Measurements from ENCODE around the gene MAP1LC3B2. TPM values are rescaled to one million over a fixed set of nuclear protein-coding genes. Genes with fewer than 3 reads are reported as not detected.

MAP1LC3B2 gene
- total RNA-seq, 6 donors from 2014 or later, result 1.5 to 5.7 (median 2.5) TPM; not detected in 2

- Histone ChIP-seq H3K27ac (no peak overlapping the region), H3K27me3 (no peaks in the 10 kb centered on the region)
- WGBS, 2 donors, result 69 to 79% methylated on average over 4 of the region's 4 CpGs
These were observed 26.8 kb upstream of the MAP1LC3B2 start for GRCh38 chr12:116532428-116532827.

GRCh38 chr12:116532986-116533342 is 26.2 kb upstream of the MAP1LC3B2 start:
- DNase-seq, result no peak
- H3K4me1 ChIP-seq, result peaks cover 15 to 24% (median 20%) of the 10 kb centered on the region in 4 donors
- TF ChIP-seq POLR2A (IDR thresholded peaks at IDR 0.05) (no peak), EP300 (IDR thresholded peaks at IDR 0.05) (no peak), POLR2AphosphoS5 (IDR thresholded peaks at IDR 0.05) (no peak)
- TF ChIP-seq, protein P1, sequence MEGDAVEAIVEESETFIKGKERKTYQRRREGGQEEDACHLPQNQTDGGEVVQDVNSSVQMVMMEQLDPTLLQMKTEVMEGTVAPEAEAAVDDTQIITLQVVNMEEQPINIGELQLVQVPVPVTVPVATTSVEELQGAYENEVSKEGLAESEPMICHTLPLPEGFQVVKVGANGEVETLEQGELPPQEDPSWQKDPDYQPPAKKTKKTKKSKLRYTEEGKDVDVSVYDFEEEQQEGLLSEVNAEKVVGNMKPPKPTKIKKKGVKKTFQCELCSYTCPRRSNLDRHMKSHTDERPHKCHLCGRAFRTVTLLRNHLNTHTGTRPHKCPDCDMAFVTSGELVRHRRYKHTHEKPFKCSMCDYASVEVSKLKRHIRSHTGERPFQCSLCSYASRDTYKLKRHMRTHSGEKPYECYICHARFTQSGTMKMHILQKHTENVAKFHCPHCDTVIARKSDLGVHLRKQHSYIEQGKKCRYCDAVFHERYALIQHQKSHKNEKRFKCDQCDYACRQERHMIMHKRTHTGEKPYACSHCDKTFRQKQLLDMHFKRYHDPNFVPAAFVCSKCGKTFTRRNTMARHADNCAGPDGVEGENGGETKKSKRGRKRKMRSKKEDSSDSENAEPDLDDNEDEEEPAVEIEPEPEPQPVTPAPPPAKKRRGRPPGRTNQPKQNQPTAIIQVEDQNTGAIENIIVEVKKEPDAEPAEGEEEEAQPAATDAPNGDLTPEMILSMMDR (IDR thresholded peaks at IDR 0.05), result no peak
- no peak for ATAC-seq (ENCODE audit: low FRiP score in 2 of 2)
- H3K27ac ChIP-seq, result peak overlapping the region in 2 of 4 donors; percentile 56 to 73
- H3K36me3 ChIP-seq, result no peaks in the 10 kb centered on the region
- H3K9me3 ChIP-seq, result no peaks in the 10 kb centered on the region
- H3K4me3 ChIP-seq, result peak overlapping the region in 3 of 4 donors; percentile 47 to 64 (median 53)
- H3K27me3 ChIP-seq, result no peaks in the 10 kb centered on the region
- WGBS, 2 donors, result 4 to 13% methylated on average over 3 to 9 of the region's 11 CpGs

More at GRCh38 chr12:116532428-116532827, 26.8 kb upstream of the MAP1LC3B2 start:
- TF ChIP-seq EP300 (IDR thresholded peaks at IDR 0.05) (no peak), POLR2AphosphoS5 (IDR thresholded peaks at IDR 0.05) (no peak), POLR2A (IDR thresholded peaks at IDR 0.05) (no peak)
- TF ChIP-seq, protein P1 (IDR thresholded peaks at IDR 0.05), result no peak
- Histone ChIP-seq H3K9me3 (no peaks in the 10 kb centered on the region), H3K4me3 (no peak overlapping the region), H3K4me1 (peaks cover 15 to 24% (median 20%) of the 10 kb centered on the region in 4 donors), H3K36me3 (no peaks in the 10 kb centered on the region)
- no peak for ATAC-seq (ENCODE audit: low FRiP score in 2 of 2)
- DNase-seq, result no peak

DNA sequence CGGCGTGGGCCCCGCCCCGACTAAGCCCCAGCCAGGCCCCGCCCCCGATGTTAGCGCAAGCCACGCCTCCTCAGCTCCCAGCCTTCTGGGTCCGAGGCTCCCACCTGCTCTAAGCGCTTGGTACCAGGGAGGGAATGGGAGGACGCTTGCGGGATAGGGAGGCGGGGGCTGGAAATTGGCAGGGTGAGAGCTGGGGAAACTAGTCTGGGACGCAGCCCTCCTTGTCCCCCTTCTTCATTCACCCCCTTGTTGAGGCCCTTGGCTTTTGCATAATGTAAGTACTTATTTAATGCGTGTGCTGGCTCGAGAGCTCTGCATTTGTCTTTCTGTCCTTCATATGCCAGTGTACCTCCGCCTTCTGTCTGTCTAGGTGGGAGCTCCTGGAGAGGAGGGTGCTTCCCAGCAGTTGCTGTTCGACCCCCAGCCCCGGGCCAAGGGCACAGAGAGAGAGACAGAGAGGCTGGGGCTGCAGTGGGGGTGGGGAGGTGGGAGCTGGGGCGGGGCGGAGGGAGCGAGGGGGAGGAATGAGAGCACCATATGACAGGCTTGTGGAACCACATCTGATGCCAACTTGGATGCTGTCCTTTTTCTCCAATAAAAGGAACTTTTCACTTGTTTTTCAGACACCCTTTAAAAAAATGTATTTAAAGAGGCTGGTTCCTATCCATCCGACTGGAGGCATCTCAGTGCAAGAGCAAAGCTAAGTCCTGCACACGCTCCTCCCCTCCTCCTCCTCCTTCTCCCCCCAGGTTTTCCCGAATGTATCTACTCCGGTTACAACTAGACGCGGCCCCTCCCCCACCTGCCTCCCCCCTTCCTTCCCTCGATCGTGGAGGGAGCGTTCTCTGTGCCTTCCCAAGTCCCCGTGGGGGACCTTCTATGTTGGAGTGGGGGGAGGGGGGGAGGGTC is 25.6 kb upstream of the MAP1LC3B2 start:
- Histone ChIP-seq H3K9me3 (no peaks in the 10 kb centered on the region), H3K4me1 (peaks cover 15 to 28% (median 20%) of the 10 kb centered on the region in 4 donors), H3K36me3 (no peaks in the 10 kb centered on the region), H3K4me3 (peak overlapping the region; percentile 41 to 64 (median 50)), H3K27me3 (no peaks in the 10 kb centered on the region), H3K27ac (peak overlapping the region; percentile 15 to 73 (median 62))
- peak; percentile 82 to 90 for ATAC-seq (ENCODE audit: low FRiP score in 2 of 2)
- WGBS, 2 donors, result 1% methylated on average over 23 to 27 of the region's 32 CpGs
- TF ChIP-seq EP300 (IDR thresholded peaks at IDR 0.05) (no peak), POLR2A (IDR thresholded peaks at IDR 0.05) (no peak), POLR2AphosphoS5 (IDR thresholded peaks at IDR 0.05) (no peak)
- TF ChIP-seq, protein P1 (IDR thresholded peaks at IDR 0.05), result no peak
- peak; percentile 89 to 94 for DNase-seq

DNA sequence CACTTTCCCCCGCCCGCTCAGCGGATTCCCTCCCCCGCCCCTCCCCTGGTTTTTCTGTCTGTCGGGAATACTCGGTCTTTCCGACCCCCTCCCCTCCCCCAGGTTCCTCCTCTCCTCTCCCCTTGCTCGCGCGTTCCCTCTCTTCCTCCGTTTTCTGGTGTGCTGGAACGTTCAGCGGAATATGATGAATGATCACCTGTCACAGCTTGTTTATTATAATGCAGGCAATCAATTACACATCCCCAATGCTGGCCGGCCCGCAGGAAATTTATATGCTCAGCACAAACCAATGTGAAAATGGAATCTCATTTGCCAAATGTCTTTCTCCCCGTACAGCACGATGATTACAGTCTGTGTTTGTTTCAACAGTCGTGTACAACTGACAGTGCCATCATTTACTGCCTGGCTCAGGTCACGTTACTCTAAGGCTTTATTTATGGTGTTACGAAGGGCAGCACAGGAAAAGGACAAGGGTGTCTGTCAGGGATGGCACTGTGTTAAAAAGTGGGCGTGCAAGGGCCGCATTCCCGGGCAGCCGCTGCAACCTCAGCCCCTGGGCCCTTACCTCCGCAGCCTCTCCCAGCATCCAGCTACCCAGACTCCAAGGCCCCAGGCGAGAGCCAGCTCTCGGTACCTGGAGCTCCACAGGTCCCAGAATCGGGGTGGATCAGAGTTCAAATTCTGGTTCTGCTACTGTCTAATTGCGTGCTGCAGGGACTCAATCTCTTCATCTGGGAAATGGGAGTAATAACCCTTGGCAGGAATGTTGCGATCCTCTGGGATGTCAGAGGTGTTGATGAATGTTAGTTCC is 24.7 kb upstream of the MAP1LC3B2 start:
- no peaks in the 10 kb centered on the region for H3K27me3 ChIP-seq
- peaks cover 23 to 37% (median 28%) of the 10 kb centered on the region in 4 donors for H3K4me1 ChIP-seq
- 5 to 30% methylated on average over 21 to 30 of the region's 30 CpGs for WGBS, 2 donors
- no peak for TF ChIP-seq POLR2A (IDR thresholded peaks at IDR 0.05)
- TF ChIP-seq POLR2AphosphoS5 (IDR thresholded peaks at IDR 0.05), result no peak
- TF ChIP-seq, protein P1 (IDR thresholded peaks at IDR 0.05), result no peak
- TF ChIP-seq EP300 (IDR thresholded peaks at IDR 0.05), result no peak
- ATAC-seq (ENCODE audit: low FRiP score in 2 of 2) (peak in 1 of 2 donors; percentile 24), DNase-seq (peak in 1 of 2 donors; percentile 56)
- peak overlapping the region; percentile 15 to 73 (median 62) for H3K27ac ChIP-seq
- H3K36me3 ChIP-seq, result no peaks in the 10 kb centered on the region
- peak overlapping the region; percentile 41 to 64 (median 50) for H3K4me3 ChIP-seq
- no peaks in the 10 kb centered on the region for H3K9me3 ChIP-seq

All from upper lobe of left lung (tissue), 6 donors.